A549 (cell line): ENCODE data around the gene CPA4.

ENCODE experiments used
- BCL3 ChIP-seq: fragments of >200 bp; sonication (Bioruptor Twin); formaldehyde crosslinking; IDR thresholded peaks from 3 replicates; pipeline ENCODE4 v1.6.1; 2016
- CTCF ChIP-seq: fragments of >200 bp; sonication (Bioruptor Twin); formaldehyde crosslinking; IDR thresholded peaks from 3 replicates; pipeline ENCODE4 v1.5.1; 2016
- KDM5A ChIP-seq: fragments of 200-600 bp; sonication (generic); IDR thresholded peaks from 2 replicates; pipeline ENCODE4 v1.6.1; 2016; ENCODE audit warnings: antibody characterized with exemption, mild to moderate bottlenecking
- POLR2A ChIP-seq: IDR thresholded peaks from 2 replicates; pipeline ENCODE4 v1.6.1; 2012; ENCODE audit warnings: mild to moderate bottlenecking, low read length
- REST ChIP-seq: fragments of 200-600 bp; sonication (generic); IDR thresholded peaks from 2 replicates; pipeline ENCODE4 v1.6.1; 2016; ENCODE audit warnings: antibody characterized with exemption, mild to moderate bottlenecking, moderate library complexity

GRCh38 chr7:130262448-130262847 is 30.5 kb upstream of the CPA4 start:
- TF ChIP-seq CTCF, result no peak
- no peak for TF ChIP-seq POLR2A
- no peak for TF ChIP-seq KDM5A
- no peak for TF ChIP-seq BCL3
- no peak for TF ChIP-seq REST
